Prostate gland (tissue), 2 donors: ENCODE measurements around the gene CELSR2. TPM values are rescaled to one million over a fixed set of nuclear protein-coding genes. Genes with fewer than 3 reads are reported as not detected.

Experiments
- DNase-seq: peaks from one replicate; pipeline ENCODE4 v3.0.0-alpha.2; 2019; ENCODE audit warnings: low spot score
- H3K27ac ChIP-seq, 2 donors: fragments of 200-600 bp; sonication (generic); 2 replicates each; pipeline ENCODE4 v1.5.1; 2017 to 2019
- H3K27me3 ChIP-seq: fragments of 200-600 bp; sonication (generic); replicated peaks from 2 replicates; pipeline ENCODE4 v1.5.1; 2019; ENCODE audit not compliant: insufficient read depth
- H3K36me3 ChIP-seq, 2 donors: fragments of 200-600 bp; sonication (generic); 1 replicate in 1 of 2; 2 replicates in 1 of 2; pipeline versions ENCODE4 v1.5.1 to v1.8.1; 2017 to 2019
- H3K4me1 ChIP-seq: fragments of 200-600 bp; sonication (generic); replicated peaks from 2 replicates; pipeline ENCODE4 v1.5.1; 2019
- H3K4me3 ChIP-seq, 2 donors: fragments of 200-600 bp; sonication (generic); 2 replicates each; pipeline ENCODE4 v1.5.1; 2017 to 2019
- H3K9me3 ChIP-seq: fragments of 200-600 bp; sonication (generic); 2 replicates; pipeline ENCODE4 v1.5.1; 2017
- CTCF ChIP-seq, 4 experiments: fragments of 200-600 bp in 2 of 4; fragments of 450-650 bp in 2 of 4; sonication (generic) in 2 of 4; IDR thresholded peaks; 1 replicate in 3 of 4; 2 replicates in 1 of 4; pipeline ENCODE4 v1.5.1; 2016 to 2019; ENCODE audit warnings: antibody characterized with exemption in 4 of 4, mild to moderate bottlenecking in 2 of 4, moderate library complexity in 2 of 4
- POLR2A ChIP-seq: fragments of 450-650 bp; IDR thresholded peaks from one replicate; pipeline ENCODE4 v1.6.1; 2016; ENCODE audit warnings: antibody characterized with exemption, mild to moderate bottlenecking
- POLR2AphosphoS5 ChIP-seq: sonication (generic); formaldehyde crosslinking; IDR thresholded peaks from one replicate; pipeline ENCODE4 v1.6.1; 2017; ENCODE audit warnings: antibody characterized with exemption
- WGBS: methylation state at CpG from one replicate; pipeline ENCODE4 v1.1.5; 2018; 5-methylcytosine and 5-hydroxymethylcytosine counted together
- intact Hi-C: fragments of 100-400 bp; cut with DNase I; formaldehyde crosslinking; loops from one replicate; pipeline ENCODE4 v1.14.2; 2022
- total RNA-seq, 2 donors: library from RNA; depleted of rRNA; stranded (reverse); fragments of >200 nt; gene quantifications; one replicate each; pipeline ENCODE4 v1.1.0, GENCODE V29; 2016

Gene CELSR2
- total RNA-seq, 2 donors from 2014 or later = 18.8 to 118 TPM

DNA sequence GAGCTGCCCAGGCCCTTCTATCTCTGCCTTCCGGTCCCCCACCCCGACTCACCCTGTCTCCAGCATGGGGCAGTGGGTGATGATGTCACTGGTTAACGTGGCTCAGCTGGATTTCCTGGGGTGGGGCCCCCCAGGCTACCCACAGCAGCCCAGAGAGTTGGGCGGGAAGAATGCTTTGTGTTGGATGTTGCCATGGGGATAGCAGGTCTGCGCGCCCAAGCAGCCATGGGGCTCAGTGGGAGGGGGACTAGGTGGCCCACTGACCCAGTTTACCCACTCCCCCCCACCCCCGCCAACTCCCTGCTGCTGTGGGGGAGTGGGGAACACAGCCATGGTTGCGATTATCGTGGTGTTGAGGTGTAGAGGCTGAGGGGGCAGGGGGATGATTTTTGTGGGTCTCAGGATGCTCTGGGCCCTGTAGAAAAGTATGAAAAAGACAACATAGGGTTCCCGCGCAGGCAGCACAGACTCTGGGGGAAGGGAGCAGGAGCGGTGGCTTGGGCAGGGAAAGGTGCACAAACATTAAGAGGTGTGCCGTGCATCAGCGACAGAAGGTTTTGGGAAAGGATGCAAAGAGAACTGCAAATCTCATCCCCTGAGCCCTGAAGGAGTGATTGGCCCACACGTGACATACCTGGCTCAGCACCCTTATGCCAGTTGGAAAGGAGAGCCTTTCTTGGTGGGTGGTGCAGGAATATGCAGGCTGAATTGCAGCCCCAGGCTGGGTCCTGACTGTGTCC is 8.5 kb downstream of the CELSR2 start:
- H3K27ac ChIP-seq = no peak overlapping the region
- no peaks in the 10 kb centered on the region for H3K9me3 ChIP-seq
- H3K4me3 ChIP-seq = no peak overlapping the region
- no peak for TF ChIP-seq POLR2A
- no peak for TF ChIP-seq CTCF (IDR thresholded peaks at IDR 0.05)
- no peak for TF ChIP-seq POLR2AphosphoS5
- intact Hi-C loops = no loop called here
- 65% methylated on average over 15 of the region's 15 CpGs for WGBS
- H3K36me3 ChIP-seq = no peaks in the 10 kb centered on the region
- no peaks in the 10 kb centered on the region for H3K27me3 ChIP-seq
- no peak for DNase-seq
- no peaks in the 10 kb centered on the region for H3K4me1 ChIP-seq

DNA sequence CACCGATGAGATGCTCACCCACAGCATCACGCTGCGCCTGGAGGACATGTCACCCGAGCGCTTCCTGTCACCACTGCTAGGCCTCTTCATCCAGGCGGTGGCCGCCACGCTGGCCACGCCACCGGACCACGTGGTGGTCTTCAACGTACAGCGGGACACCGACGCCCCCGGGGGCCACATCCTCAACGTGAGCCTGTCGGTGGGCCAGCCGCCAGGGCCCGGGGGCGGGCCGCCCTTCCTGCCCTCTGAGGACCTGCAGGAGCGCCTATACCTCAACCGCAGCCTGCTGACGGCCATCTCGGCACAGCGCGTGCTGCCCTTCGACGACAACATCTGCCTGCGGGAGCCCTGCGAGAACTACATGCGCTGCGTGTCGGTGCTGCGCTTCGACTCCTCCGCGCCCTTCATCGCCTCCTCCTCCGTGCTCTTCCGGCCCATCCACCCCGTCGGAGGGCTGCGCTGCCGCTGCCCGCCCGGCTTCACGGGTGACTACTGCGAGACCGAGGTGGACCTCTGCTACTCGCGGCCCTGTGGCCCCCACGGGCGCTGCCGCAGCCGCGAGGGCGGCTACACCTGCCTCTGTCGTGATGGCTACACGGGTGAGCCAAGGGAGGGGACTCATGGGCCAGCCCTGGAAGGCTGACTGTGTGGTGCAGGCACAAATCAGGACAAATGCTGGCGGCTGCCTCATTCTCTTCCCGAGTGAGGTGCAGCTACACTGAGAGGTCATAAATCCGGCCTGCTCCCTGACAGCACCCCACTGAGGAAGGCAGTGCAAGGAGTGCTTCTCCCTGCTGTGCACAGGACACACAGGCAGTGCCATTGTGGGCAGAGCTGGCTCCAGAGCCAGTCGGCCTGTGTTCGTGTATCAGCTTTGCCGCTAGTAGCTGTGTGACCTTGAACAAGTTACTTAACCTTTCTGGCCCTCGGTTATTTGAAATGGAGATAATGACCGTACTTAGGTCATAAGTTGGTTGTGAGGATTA is 9.4 kb downstream of the CELSR2 start:
- Histone ChIP-seq H3K36me3 (no peaks in the 10 kb centered on the region), H3K27ac (no peak overlapping the region), H3K4me1 (no peaks in the 10 kb centered on the region), H3K27me3 (no peaks in the 10 kb centered on the region), H3K9me3 (no peaks in the 10 kb centered on the region), H3K4me3 (no peak overlapping the region)
- WGBS = 89% methylated on average over 56 of the region's 69 CpGs
- intact Hi-C loops = no loop called here
- no peak for DNase-seq
- TF ChIP-seq POLR2AphosphoS5 (no peak), POLR2A (no peak), CTCF (IDR thresholded peaks at IDR 0.05) (no peak)

- no peak overlapping the region for H3K27ac ChIP-seq
- 61% methylated on average over 7 of the region's 7 CpGs for WGBS
- H3K9me3 ChIP-seq = no peaks in the 10 kb centered on the region
- intact Hi-C loops = loop anchor here (5.0 kb wide), 1 partner anchor 142 kb away; no protein-coding TSS in a partner anchor
- no peak for DNase-seq
- H3K36me3 ChIP-seq = no peaks in the 10 kb centered on the region
- H3K4me1 ChIP-seq = no peaks in the 10 kb centered on the region
- H3K4me3 ChIP-seq = no peak overlapping the region
- no peaks in the 10 kb centered on the region for H3K27me3 ChIP-seq
- TF ChIP-seq CTCF (IDR thresholded peaks at IDR 0.05) (no peak), POLR2A (no peak)
Observed at GRCh38 chr1:109259674-109260557, 10.6 kb downstream of the CELSR2 start.

DNA sequence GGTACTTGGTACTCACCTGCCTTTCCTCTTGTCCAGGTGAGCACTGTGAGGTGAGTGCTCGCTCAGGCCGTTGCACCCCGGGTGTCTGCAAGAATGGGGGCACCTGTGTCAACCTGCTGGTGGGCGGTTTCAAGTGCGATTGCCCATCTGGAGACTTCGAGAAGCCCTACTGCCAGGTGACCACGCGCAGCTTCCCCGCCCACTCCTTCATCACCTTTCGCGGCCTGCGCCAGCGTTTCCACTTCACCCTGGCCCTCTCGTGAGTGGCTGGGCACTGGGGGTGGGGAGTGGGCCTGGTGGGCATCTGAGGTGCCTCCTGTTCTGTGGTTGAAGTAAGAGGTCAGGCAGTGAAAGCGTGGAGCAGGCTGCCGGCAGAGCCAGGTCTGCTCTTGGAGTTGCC is 11.7 kb downstream of the CELSR2 start:
- intact Hi-C loops = loop anchor here (5.0 kb wide), 1 partner anchor 141 kb away; no protein-coding TSS in a partner anchor
- WGBS = 88% methylated on average over 16 of the region's 16 CpGs
- H3K36me3 ChIP-seq = no peaks in the 10 kb centered on the region

More for the DNA sequence above, 11.7 kb downstream of the CELSR2 start:
- H3K9me3 ChIP-seq = no peaks in the 10 kb centered on the region
- no peak overlapping the region for H3K4me3 ChIP-seq
- no peak overlapping the region for H3K27ac ChIP-seq
- TF ChIP-seq POLR2A (no peak), POLR2AphosphoS5 (no peak), CTCF (IDR thresholded peaks at IDR 0.05) (no peak)
- DNase-seq = no peak
- no peaks in the 10 kb centered on the region for H3K4me1 ChIP-seq
- H3K27me3 ChIP-seq = no peaks in the 10 kb centered on the region
